WTC11 (cell line): Measurements from ENCODE around the gene WBP2. TPM values are rescaled to one million over a fixed set of nuclear protein-coding genes. Genes with fewer than 3 reads are reported as not detected.
"Not testable (repeated sequence)": the region's sequence is repeated elsewhere in the genome, so short reads cannot be mapped to it uniquely, and the experiment has no call there.

Experiments
- ATAC-seq: fragments of 200-7000 bp; cut with Tn5 transposase; 2 replicates; pipeline ENCODE4 v1.10.0; 2021; ENCODE audit warnings: mild to moderate bottlenecking, moderate library complexity
- CTCF ChIA-PET: fragments of 300-600 bp; sonication (Branson Sonifier 250); formaldehyde crosslinking; loops from one replicate; lab custom pipeline; 2021; ENCODE audit warnings: antibody characterized with exemption; lab: Charles Lee
- POLR2A ChIA-PET: fragments of 350-600 bp; sonication (Branson Sonifier 250); formaldehyde crosslinking; loops from one replicate; lab custom pipeline; 2021; ENCODE audit warnings: antibody characterized with exemption; lab: Charles Lee
- DNase-seq: peaks from one replicate; pipeline ENCODE4 v3.0.0; 2021; ENCODE audit warnings: low spot score
- H3K27ac Mint-ChIP-seq: 2 replicates; pipeline ENCODE4 v1.8.0; 2021; ENCODE audit warnings: mixed read lengths
- H3K27me3 Mint-ChIP-seq: 2 replicates; pipeline ENCODE4 v1.8.0; 2021; ENCODE audit warnings: low read depth, mild to moderate bottlenecking, moderate library complexity, mixed read lengths
- H3K36me3 Mint-ChIP-seq: 2 replicates; pipeline ENCODE4 v1.8.0; 2021; ENCODE audit warnings: mixed read lengths
- H3K4me1 Mint-ChIP-seq: 2 replicates; pipeline ENCODE4 v1.8.0; 2022; ENCODE audit warnings: mixed read lengths
- H3K4me3 Mint-ChIP-seq: 2 replicates; pipeline ENCODE4 v1.8.0; 2021; ENCODE audit warnings: mild to moderate bottlenecking, moderate library complexity, mixed read lengths
- H3K9me3 Mint-ChIP-seq: 2 replicates; pipeline ENCODE4 v1.8.0; 2021; ENCODE audit warnings: mixed read lengths
- CREB1 ChIP-seq: sonication (generic); formaldehyde crosslinking; IDR thresholded peaks from 2 replicates; pipeline ENCODE4 v1.8.0; 2023; ENCODE audit warnings: mild to moderate bottlenecking, missing genetic modification reagents
- FOXJ3 ChIP-seq: sonication (generic); formaldehyde crosslinking; IDR thresholded peaks from 2 replicates; pipeline ENCODE4 v1.9.0; 2021; ENCODE audit warnings: missing genetic modification reagents, mild to moderate bottlenecking, borderline replicate concordance
- FOXP1 ChIP-seq: sonication (generic); formaldehyde crosslinking; IDR thresholded peaks from 2 replicates; pipeline ENCODE4 v1.8.0; 2022; ENCODE audit warnings: missing genetic modification reagents, mild to moderate bottlenecking, moderate library complexity, borderline replicate concordance
- MYBL2 ChIP-seq: sonication (generic); formaldehyde crosslinking; IDR thresholded peaks from 2 replicates; pipeline ENCODE4 v1.8.1; 2023; ENCODE audit warnings: mild to moderate bottlenecking, moderate library complexity, missing genetic modification reagents
- NFE2L1 ChIP-seq: sonication (generic); formaldehyde crosslinking; IDR thresholded peaks from 2 replicates; pipeline ENCODE4 v1.8.1; 2023; ENCODE audit warnings: missing genetic modification reagents
- RORB ChIP-seq: fragments of 250-450 bp; sonication (Bioruptor Pico); IDR thresholded peaks from 2 replicates; pipeline ENCODE4 v1.9.0; 2021; ENCODE audit warnings: mild to moderate bottlenecking
- SMAD3 ChIP-seq: sonication (generic); formaldehyde crosslinking; IDR thresholded peaks from 2 replicates; pipeline ENCODE4 v1.8.0; 2022; ENCODE audit warnings: missing genetic modification reagents, mild to moderate bottlenecking, borderline replicate concordance
- total RNA-seq: library from RNA; stranded (reverse); gene quantifications from 3 replicates; pipeline ENCODE4 v1.2.3, GENCODE V29; 2021
- TF ChIP-seq, protein P1 (sequence below): sonication (generic); formaldehyde crosslinking; IDR thresholded peaks from 2 replicates; pipeline ENCODE4 v1.8.1; 2022; ENCODE audit warnings: low read depth, missing genetic modification reagents, borderline replicate concordance
- TF ChIP-seq, protein P2 (sequence below): sonication (generic); formaldehyde crosslinking; IDR thresholded peaks from 2 replicates; pipeline ENCODE4 v1.8.1; 2023; ENCODE audit warnings: mild to moderate bottlenecking, missing genetic modification reagents, moderate library complexity
- TF ChIP-seq, protein P3 (sequence below): sonication (generic); formaldehyde crosslinking; IDR thresholded peaks from 2 replicates; pipeline ENCODE4 v1.8.1; 2022; ENCODE audit warnings: mild to moderate bottlenecking, moderate library complexity, missing genetic modification reagents
- TF ChIP-seq, protein P4 (sequence below): sonication (generic); formaldehyde crosslinking; IDR thresholded peaks from 2 replicates; pipeline ENCODE4 v1.8.0; 2022; ENCODE audit warnings: mild to moderate bottlenecking, missing genetic modification reagents
- TF ChIP-seq, protein P5 (sequence below): sonication (generic); formaldehyde crosslinking; IDR thresholded peaks from 2 replicates; pipeline ENCODE4 v1.8.1; 2023; ENCODE audit warnings: mild to moderate bottlenecking, moderate library complexity, missing genetic modification reagents
- TF ChIP-seq, protein P6 (sequence below): sonication (generic); formaldehyde crosslinking; IDR thresholded peaks from 2 replicates; pipeline ENCODE4 v1.8.0; 2022; ENCODE audit warnings: missing genetic modification reagents
- TF ChIP-seq, protein P7 (sequence below): sonication (generic); formaldehyde crosslinking; IDR thresholded peaks from 2 replicates; pipeline ENCODE4 v1.8.0; 2022; ENCODE audit warnings: mild to moderate bottlenecking, missing genetic modification reagents

Gene WBP2
- total RNA-seq, 1 experiment from 2014 or later, result 68.8 TPM

DNA sequence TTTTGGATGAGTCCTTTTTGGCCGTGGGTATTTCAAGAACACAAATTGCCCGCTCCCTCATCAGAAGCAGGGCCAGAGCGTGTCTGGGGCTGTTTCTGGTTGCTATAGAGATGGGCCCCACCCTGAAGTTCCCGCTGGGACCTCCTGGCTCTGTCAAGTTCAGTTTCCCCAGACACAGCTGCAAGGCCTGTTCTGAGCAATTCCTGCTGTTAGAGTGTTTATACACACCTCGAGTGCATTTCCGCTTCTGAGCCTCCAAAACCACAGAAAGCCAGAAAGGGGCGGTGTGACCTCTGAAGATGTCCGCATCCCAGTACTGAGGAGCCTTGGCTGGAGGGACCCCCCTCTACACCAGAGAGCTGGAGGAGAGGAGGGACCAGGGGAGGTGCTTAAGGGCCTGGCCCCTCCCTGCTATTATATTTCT, 9.3 kb upstream of the WBP2 start:
- no peak for TF ChIP-seq RORB (CRISPR knock-in tag)
- Mint-ChIP-seq H3K27me3 (peaks cover 2% of the 10 kb centered on the region; the same call in 1 of the 2 replicates), H3K27ac (peak overlapping the region; percentile 41; the same call in 1 of the 2 replicates), H3K9me3 (0 out of 2 replicates have a peak, but pooled peaks cover 3% of the 10 kb centered on the region), H3K4me3 (no peak overlapping the region), H3K4me1 (peaks cover 18% of the 10 kb centered on the region), H3K36me3 (no peaks in the 10 kb centered on the region)
- ChIA-PET POLR2A (interaction anchor here (0.7 to 1.4 kb wide), 2 partner anchors 9 to 34 kb away, joined by 3 to 10 read pairs; partner anchors contain the start of gene WBP2), CTCF (interaction anchor here (0.7 to 2.0 kb wide), 16 partner anchors 9 to 263 kb away, joined by 3 to 15 read pairs (median 5); partner anchors contain the start of genes CDK3, SMIM5, TRIM47 and WBP2)
- ATAC-seq (peak; percentile 92), DNase-seq (no peak)

DNA sequence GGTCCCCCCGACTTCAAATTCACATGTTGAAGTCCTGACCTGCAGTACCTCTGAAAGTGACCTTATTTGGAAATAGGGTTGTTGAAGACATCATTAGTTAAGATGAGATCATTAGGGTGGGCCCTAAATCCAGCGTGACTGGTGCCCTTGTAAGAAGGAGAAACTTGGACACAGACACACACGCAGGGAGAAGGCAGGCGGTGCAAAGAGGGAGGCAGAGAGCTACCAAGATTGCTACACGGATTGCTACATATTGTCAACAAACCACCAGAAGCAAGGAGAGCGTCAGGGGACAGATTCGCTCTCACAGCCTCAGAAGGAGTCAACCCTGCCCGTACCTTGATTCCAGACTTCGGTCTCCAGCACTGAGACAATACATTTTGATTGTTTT, 6.8 kb upstream of the WBP2 start:
- CTCF ChIA-PET, result interaction anchor here (1.0 to 4.3 kb wide), 24 partner anchors 10 to 660 kb away, joined by 3 to 48 read pairs (median 8); partner anchors contain the start of genes EVPL, SMIM5, TRIM47 and TRIM65
- no peak for ATAC-seq
- peaks cover 13% of the 10 kb centered on the region for H3K4me1 Mint-ChIP-seq
- H3K36me3 Mint-ChIP-seq, result no peaks in the 10 kb centered on the region
- H3K9me3 Mint-ChIP-seq, result 0 out of 2 replicates have a peak, but pooled peaks cover 3% of the 10 kb centered on the region
- TF ChIP-seq, protein P1, sequence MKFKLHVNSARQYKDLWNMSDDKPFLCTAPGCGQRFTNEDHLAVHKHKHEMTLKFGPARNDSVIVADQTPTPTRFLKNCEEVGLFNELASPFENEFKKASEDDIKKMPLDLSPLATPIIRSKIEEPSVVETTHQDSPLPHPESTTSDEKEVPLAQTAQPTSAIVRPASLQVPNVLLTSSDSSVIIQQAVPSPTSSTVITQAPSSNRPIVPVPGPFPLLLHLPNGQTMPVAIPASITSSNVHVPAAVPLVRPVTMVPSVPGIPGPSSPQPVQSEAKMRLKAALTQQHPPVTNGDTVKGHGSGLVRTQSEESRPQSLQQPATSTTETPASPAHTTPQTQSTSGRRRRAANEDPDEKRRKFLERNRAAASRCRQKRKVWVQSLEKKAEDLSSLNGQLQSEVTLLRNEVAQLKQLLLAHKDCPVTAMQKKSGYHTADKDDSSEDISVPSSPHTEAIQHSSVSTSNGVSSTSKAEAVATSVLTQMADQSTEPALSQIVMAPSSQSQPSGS (CRISPR knock-in tag), result no peak
- H3K27ac Mint-ChIP-seq, result peak overlapping the region; percentile 65
- peaks cover 2% of the 10 kb centered on the region; the same call in 1 of the 2 replicates for H3K27me3 Mint-ChIP-seq
- POLR2A ChIA-PET, result no interaction called here
- no peak overlapping the region for H3K4me3 Mint-ChIP-seq
- no peak for DNase-seq

DNA sequence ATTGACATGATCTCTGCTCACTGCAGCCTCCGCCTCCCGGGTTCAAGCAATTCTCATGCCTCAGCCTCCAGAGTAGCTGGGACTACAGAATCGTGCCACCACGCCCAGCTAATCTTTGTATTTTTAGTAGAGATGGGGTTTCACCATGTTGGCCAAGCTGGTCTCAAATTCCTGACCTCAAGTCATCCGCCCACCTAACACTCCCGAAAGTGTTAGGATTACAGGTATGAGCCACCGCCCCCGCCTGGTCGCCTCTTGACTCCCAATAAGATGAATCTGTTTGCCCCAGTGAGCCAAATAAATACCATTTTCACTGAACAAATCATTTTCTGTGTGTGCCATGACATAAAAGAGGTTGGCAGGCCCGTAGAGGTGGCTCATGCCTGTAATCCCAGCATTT, 4.2 kb upstream of the WBP2 start:
- not testable (repeated sequence) for H3K9me3 Mint-ChIP-seq

DNA sequence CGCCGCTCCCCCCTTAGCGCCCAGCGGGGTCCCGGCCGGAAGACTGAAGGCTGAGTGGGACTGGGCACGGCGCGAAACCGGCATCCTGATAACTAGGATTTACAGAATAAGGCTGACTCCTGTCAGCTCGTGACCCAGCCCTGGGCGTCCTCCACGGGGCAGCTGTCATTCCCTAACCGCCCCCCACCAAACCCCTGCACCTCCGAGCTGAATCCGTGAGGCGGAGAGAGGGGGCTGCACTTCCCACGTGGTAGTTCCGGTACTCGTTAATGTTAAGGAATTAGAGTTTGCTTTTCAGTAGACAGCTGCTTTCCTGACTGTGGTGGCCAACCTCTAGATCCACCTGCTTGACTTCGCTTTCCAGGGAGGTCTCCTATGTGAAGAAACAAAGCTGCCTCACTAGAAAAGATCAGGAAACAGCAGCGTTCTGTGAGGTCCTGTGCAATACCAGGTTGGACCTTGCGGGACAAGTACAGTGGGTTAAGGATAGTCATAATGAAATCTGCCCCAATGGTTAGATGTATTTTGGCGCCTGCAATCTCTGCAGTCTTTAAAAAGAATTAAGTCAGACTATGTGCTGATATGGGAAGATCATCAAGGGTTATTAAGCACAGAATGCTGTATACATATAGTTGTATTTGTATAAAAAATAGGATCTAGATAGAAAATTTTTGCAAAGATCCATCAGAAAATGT, 1.1 kb upstream of the WBP2 start:
- DNase-seq (no peak), ATAC-seq (no peak)
- H3K27me3 Mint-ChIP-seq, result no peaks in the 10 kb centered on the region
- H3K9me3 Mint-ChIP-seq, result no peaks in the 10 kb centered on the region
- peak overlapping the region; percentile 98 for H3K27ac Mint-ChIP-seq
- POLR2A ChIA-PET, result interaction anchor here (1.0 to 1.5 kb wide), 5 partner anchors 9 to 85 kb away, joined by 3 to 10 read pairs (median 6); partner anchors contain the start of gene FBF1
- no peak overlapping the region for H3K4me3 Mint-ChIP-seq
- CTCF ChIA-PET, result interaction anchor here (1.0 to 6.0 kb wide), 18 partner anchors 8 to 450 kb away, joined by 3 to 100 read pairs (median 7); partner anchors contain the start of genes GALK1, GRB2, MRPL38 and TRIM47
- TF ChIP-seq MYBL2 (CRISPR knock-in tag) (0 out of 2 replicates have a peak, but pooled peaks have one; percentile 7), NFE2L1 (CRISPR knock-in tag) (no peak), SMAD3 (CRISPR knock-in tag) (no peak), FOXJ3 (CRISPR knock-in tag) (no peak), FOXP1 (CRISPR knock-in tag) (no peak), CREB1 (CRISPR knock-in tag) (0 out of 2 replicates have a peak, but pooled peaks have one; percentile 57)
- TF ChIP-seq, protein P2, sequence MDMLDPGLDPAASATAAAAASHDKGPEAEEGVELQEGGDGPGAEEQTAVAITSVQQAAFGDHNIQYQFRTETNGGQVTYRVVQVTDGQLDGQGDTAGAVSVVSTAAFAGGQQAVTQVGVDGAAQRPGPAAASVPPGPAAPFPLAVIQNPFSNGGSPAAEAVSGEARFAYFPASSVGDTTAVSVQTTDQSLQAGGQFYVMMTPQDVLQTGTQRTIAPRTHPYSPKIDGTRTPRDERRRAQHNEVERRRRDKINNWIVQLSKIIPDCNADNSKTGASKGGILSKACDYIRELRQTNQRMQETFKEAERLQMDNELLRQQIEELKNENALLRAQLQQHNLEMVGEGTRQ (CRISPR knock-in tag), result no peak
- TF ChIP-seq, protein P3, sequence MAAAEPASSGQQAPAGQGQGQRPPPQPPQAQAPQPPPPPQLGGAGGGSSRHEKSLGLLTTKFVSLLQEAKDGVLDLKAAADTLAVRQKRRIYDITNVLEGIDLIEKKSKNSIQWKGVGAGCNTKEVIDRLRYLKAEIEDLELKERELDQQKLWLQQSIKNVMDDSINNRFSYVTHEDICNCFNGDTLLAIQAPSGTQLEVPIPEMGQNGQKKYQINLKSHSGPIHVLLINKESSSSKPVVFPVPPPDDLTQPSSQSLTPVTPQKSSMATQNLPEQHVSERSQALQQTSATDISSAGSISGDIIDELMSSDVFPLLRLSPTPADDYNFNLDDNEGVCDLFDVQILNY (CRISPR knock-in tag), result peak; percentile 89; the same call in 1 of the 2 replicates
- TF ChIP-seq, protein P4, sequence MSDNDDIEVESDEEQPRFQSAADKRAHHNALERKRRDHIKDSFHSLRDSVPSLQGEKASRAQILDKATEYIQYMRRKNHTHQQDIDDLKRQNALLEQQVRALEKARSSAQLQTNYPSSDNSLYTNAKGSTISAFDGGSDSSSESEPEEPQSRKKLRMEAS (CRISPR knock-in tag), result peak; percentile 82
- TF ChIP-seq, protein P5, sequence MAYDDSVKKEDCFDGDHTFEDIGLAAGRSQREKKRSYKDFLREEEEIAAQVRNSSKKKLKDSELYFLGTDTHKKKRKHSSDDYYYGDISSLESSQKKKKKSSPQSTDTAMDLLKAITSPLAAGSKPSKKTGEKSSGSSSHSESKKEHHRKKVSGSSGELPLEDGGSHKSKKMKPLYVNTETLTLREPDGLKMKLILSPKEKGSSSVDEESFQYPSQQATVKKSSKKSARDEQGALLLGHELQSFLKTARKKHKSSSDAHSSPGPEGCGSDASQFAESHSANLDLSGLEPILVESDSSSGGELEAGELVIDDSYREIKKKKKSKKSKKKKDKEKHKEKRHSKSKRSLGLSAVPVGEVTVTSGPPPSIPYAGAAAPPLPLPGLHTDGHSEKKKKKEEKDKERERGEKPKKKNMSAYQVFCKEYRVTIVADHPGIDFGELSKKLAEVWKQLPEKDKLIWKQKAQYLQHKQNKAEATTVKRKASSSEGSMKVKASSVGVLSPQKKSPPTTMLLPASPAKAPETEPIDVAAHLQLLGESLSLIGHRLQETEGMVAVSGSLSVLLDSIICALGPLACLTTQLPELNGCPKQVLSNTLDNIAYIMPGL (CRISPR knock-in tag), result peak; percentile 86; the same call in 1 of the 2 replicates
- TF ChIP-seq, protein P6, sequence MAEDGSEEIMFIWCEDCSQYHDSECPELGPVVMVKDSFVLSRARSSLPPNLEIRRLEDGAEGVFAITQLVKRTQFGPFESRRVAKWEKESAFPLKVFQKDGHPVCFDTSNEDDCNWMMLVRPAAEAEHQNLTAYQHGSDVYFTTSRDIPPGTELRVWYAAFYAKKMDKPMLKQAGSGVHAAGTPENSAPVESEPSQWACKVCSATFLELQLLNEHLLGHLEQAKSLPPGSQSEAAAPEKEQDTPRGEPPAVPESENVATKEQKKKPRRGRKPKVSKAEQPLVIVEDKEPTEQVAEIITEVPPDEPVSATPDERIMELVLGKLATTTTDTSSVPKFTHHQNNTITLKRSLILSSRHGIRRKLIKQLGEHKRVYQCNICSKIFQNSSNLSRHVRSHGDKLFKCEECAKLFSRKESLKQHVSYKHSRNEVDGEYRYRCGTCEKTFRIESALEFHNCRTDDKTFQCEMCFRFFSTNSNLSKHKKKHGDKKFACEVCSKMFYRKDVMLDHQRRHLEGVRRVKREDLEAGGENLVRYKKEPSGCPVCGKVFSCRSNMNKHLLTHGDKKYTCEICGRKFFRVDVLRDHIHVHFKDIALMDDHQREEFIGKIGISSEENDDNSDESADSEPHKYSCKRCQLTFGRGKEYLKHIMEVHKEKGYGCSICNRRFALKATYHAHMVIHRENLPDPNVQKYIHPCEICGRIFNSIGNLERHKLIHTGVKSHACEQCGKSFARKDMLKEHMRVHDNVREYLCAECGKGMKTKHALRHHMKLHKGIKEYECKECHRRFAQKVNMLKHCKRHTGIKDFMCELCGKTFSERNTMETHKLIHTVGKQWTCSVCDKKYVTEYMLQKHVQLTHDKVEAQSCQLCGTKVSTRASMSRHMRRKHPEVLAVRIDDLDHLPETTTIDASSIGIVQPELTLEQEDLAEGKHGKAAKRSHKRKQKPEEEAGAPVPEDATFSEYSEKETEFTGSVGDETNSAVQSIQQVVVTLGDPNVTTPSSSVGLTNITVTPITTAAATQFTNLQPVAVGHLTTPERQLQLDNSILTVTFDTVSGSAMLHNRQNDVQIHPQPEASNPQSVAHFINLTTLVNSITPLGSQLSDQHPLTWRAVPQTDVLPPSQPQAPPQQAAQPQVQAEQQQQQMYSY (CRISPR knock-in tag), result no peak
- TF ChIP-seq, protein P7, sequence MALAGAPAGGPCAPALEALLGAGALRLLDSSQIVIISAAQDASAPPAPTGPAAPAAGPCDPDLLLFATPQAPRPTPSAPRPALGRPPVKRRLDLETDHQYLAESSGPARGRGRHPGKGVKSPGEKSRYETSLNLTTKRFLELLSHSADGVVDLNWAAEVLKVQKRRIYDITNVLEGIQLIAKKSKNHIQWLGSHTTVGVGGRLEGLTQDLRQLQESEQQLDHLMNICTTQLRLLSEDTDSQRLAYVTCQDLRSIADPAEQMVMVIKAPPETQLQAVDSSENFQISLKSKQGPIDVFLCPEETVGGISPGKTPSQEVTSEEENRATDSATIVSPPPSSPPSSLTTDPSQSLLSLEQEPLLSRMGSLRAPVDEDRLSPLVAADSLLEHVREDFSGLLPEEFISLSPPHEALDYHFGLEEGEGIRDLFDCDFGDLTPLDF (CRISPR knock-in tag), result no peak
- peaks cover 4% of the 10 kb centered on the region; the same call in 1 of the 2 replicates for H3K36me3 Mint-ChIP-seq
- H3K4me1 Mint-ChIP-seq, result peaks cover 12% of the 10 kb centered on the region

More for the DNA sequence above, 4.2 kb upstream of the WBP2 start:
- H3K4me1 Mint-ChIP-seq, result peaks cover 11% of the 10 kb centered on the region
- ATAC-seq, H3K27me3 Mint-ChIP-seq, POLR2A ChIA-PET, DNase-seq, H3K4me3 Mint-ChIP-seq, H3K27ac Mint-ChIP-seq, H3K36me3 Mint-ChIP-seq: not testable (repeated sequence)
- CTCF ChIA-PET, result interaction anchor here (1.0 to 4.3 kb wide), 6 partner anchors 13 to 82 kb away, joined by 3 to 48 read pairs (median 6); partner anchors contain the start of genes FBF1 and TRIM65
